Stimulated activated CD4-positive, alpha-beta T cell treated with anti-CD3 and anti-CD28 coated beads, Interleukin-1b, Interleukin-23, amount 100 ng/mL, for 1 hour (primary cell): ENCODE results near the gene RAB34.

Experiments used
- DNase-seq, 2 donors: peaks; one replicate each; pipeline ENCODE4 v3.0.0-alpha.2; 2020; ENCODE audit warnings: low read depth in 2 of 2

Gene RAB34

GRCh38 chr17:28717578-28718332 is at the start of gene RAB34:
RAB34 (minus strand) TSS chr17:28717868; CDS start chr17:28717266, 602 bp downstream.
- no peak for DNase-seq

GRCh38 chr17:28765038-28765437 is 47.4 kb upstream of the RAB34 start:
- no peak for DNase-seq

GRCh38 chr17:28763804-28764266 is 46.2 kb upstream of the RAB34 start:
- DNase-seq = peak; percentile 66 to 67

GRCh38 chr17:28763137-28763799 is 45.6 kb upstream of the RAB34 start:
- DNase-seq = no peak

GRCh38 chr17:28760601-28761562 is 43.2 kb upstream of the RAB34 start:
- DNase-seq = no peak

- no peak for DNase-seq
Observed at GRCh38 chr17:28759256-28759865, 41.7 kb upstream of the RAB34 start.

GRCh38 chr17:28758411-28759121 is 40.9 kb upstream of the RAB34 start:
- DNase-seq = no peak

GRCh38 chr17:28756049-28756804 is 38.6 kb upstream of the RAB34 start:
- DNase-seq = no peak

GRCh38 chr17:28755486-28755885 is 37.8 kb upstream of the RAB34 start:
- no peak for DNase-seq

GRCh38 chr17:28751600-28752366 is 34.1 kb upstream of the RAB34 start:
- DNase-seq = no peak

GRCh38 chr17:28750178-28751047 is 32.7 kb upstream of the RAB34 start:
- DNase-seq = peak; percentile 76 to 79

- no peak for DNase-seq
Observed at GRCh38 chr17:28749516-28750177, 32.0 kb upstream of the RAB34 start.

- no peak for DNase-seq
Observed at GRCh38 chr17:28748852-28749515, 31.3 kb upstream of the RAB34 start.

- no peak for DNase-seq
Observed at GRCh38 chr17:28747801-28748750, 30.4 kb upstream of the RAB34 start.

- no peak for DNase-seq
Observed at GRCh38 chr17:28747051-28747691, 29.5 kb upstream of the RAB34 start.

GRCh38 chr17:28746611-28747050 is 29.0 kb upstream of the RAB34 start:
- no peak for DNase-seq
